HG02852 (cell line): ENCODE data around the gene ANKS1B.

Experiments
- ATAC-seq: cut with Tn5 transposase; IDR thresholded peaks from one replicate; pipeline ENCODE4 v1.9.1; 2021; ENCODE audit warnings: mild to moderate bottlenecking, moderate library complexity; ENCODE audit not compliant: unreplicated experiment

Gene ANKS1B

GRCh38 chr12:99146185-99146584 is 838.6 kb downstream of the ANKS1B start:
- ATAC-seq, result no peak

GRCh38 chr12:99142651-99143050 is 842.1 kb downstream of the ANKS1B start:
- no peak for ATAC-seq

- no peak for ATAC-seq
These were observed 844.6 kb downstream of the ANKS1B start for GRCh38 chr12:99140017-99140720.

GRCh38 chr12:99138393-99138792 is 846.3 kb downstream of the ANKS1B start:
- ATAC-seq, result no peak

- no peak for ATAC-seq
These were observed 847.4 kb downstream of the ANKS1B start for GRCh38 chr12:99137124-99137855.

GRCh38 chr12:99136516-99136915 is 848.2 kb downstream of the ANKS1B start:
- ATAC-seq, result no peak

- no peak for ATAC-seq
These were observed 849.4 kb downstream of the ANKS1B start for GRCh38 chr12:99135376-99135775.

GRCh38 chr12:99133401-99133800 is 851.3 kb downstream of the ANKS1B start:
- ATAC-seq, result no peak

GRCh38 chr12:99131751-99132199 is 853.0 kb downstream of the ANKS1B start:
- no peak for ATAC-seq

- peak; percentile 96 for ATAC-seq
These were observed 853.8 kb downstream of the ANKS1B start for GRCh38 chr12:99130808-99131553.

- ATAC-seq, result no peak
These were observed 856.4 kb downstream of the ANKS1B start for GRCh38 chr12:99128246-99128802.

- no peak for ATAC-seq
These were observed 861.8 kb downstream of the ANKS1B start for GRCh38 chr12:99122959-99123358.

- no peak for ATAC-seq
These were observed 862.2 kb downstream of the ANKS1B start for GRCh38 chr12:99122496-99122895.

- ATAC-seq, result no peak
These were observed 863.2 kb downstream of the ANKS1B start for GRCh38 chr12:99121546-99121945.

- no peak for ATAC-seq
These were observed 864.8 kb downstream of the ANKS1B start for GRCh38 chr12:99119943-99120342.

GRCh38 chr12:99119449-99119848 is 865.3 kb downstream of the ANKS1B start:
- ATAC-seq, result no peak

GRCh38 chr12:99111600-99111999 is 873.1 kb downstream of the ANKS1B start:
- no peak for ATAC-seq

- no peak for ATAC-seq
These were observed 873.9 kb downstream of the ANKS1B start for GRCh38 chr12:99110868-99111267.

GRCh38 chr12:99110212-99110611 is 874.5 kb downstream of the ANKS1B start:
- ATAC-seq, result no peak

- ATAC-seq, result no peak
These were observed 875.8 kb downstream of the ANKS1B start for GRCh38 chr12:99108924-99109323.

- ATAC-seq, result no peak
These were observed 885.0 kb downstream of the ANKS1B start for GRCh38 chr12:99099786-99100185.
